Measurements from ENCODE around the gene HOXA7. TPM values are rescaled to one million over a fixed set of nuclear protein-coding genes. Genes with fewer than 3 reads are reported as not detected.

HOXA7 gene
- total RNA-seq, 2 donors from 2014 or later, result 0.28 to 0.54 TPM

GRCh38 chr7:27191833-27192545, 35.5 kb upstream of the HOXA7 start:
- H3K27ac ChIP-seq, result no peak overlapping the region
- TF ChIP-seq, protein P1, sequence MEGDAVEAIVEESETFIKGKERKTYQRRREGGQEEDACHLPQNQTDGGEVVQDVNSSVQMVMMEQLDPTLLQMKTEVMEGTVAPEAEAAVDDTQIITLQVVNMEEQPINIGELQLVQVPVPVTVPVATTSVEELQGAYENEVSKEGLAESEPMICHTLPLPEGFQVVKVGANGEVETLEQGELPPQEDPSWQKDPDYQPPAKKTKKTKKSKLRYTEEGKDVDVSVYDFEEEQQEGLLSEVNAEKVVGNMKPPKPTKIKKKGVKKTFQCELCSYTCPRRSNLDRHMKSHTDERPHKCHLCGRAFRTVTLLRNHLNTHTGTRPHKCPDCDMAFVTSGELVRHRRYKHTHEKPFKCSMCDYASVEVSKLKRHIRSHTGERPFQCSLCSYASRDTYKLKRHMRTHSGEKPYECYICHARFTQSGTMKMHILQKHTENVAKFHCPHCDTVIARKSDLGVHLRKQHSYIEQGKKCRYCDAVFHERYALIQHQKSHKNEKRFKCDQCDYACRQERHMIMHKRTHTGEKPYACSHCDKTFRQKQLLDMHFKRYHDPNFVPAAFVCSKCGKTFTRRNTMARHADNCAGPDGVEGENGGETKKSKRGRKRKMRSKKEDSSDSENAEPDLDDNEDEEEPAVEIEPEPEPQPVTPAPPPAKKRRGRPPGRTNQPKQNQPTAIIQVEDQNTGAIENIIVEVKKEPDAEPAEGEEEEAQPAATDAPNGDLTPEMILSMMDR (IDR thresholded peaks at IDR 0.05), result no peak
- peak overlapping the region; percentile 53 for H3K4me3 ChIP-seq
- H3K4me1 ChIP-seq (ENCODE audit: control insufficient read depth in 1 of 2, low read depth in 2 of 2), result peaks cover 22 to 30% of the 10 kb centered on the region in 2 donors
- ATAC-seq (ENCODE audit: insufficient number of reproducible peaks, low FRiP score, low read depth) (no peak), DNase-seq (ENCODE audit: low spot score) (no peak)
- H3K36me3 ChIP-seq, result no peaks in the 10 kb centered on the region
- H3K9me3 ChIP-seq, result no peaks in the 10 kb centered on the region
- peaks cover 53% of the 10 kb centered on the region for H3K27me3 ChIP-seq (replicated peaks; ENCODE audit: insufficient read depth)

DNA sequence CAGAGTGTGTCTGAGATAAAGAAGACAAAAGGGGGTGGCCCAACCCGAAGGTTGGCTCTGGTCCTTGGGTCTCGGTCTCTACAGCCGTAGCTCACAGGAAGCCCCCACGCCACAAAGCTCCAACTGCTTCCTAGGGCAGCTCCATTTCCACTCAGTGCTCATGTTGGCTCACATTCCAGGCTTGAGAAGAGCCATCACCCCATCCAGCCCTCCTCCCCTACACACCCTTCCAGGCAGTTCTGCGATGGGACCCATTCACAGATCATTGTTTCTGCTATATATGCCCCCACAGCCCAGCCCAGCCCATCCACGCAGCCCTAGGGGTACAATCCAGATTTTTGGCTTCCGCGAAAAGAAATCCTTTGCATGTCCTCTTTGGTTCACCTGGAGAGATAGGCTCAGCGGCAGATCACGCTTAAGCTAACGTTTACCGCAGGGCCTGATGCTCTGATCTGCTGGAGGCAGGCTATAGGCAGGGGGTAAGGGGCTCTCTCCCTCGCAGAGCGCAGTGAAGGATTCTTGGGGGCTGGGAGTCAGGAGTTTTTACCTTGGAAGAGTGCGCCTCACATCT, 34.8 kb upstream of the HOXA7 start:
- ATAC-seq (ENCODE audit: insufficient number of reproducible peaks, low FRiP score, low read depth), result no peak
- H3K9me3 ChIP-seq, result no peaks in the 10 kb centered on the region
- no peak for DNase-seq (ENCODE audit: low spot score)
- no peak overlapping the region for H3K27ac ChIP-seq
- H3K4me1 ChIP-seq (ENCODE audit: control insufficient read depth in 1 of 2, low read depth in 2 of 2), result peaks cover 22 to 31% of the 10 kb centered on the region in 2 donors
- peaks cover 53% of the 10 kb centered on the region for H3K27me3 ChIP-seq (replicated peaks; ENCODE audit: insufficient read depth)
- no peaks in the 10 kb centered on the region for H3K36me3 ChIP-seq
- TF ChIP-seq, protein P1 (IDR thresholded peaks at IDR 0.05), result no peak
- H3K4me3 ChIP-seq, result no peak overlapping the region

- H3K27me3 ChIP-seq (replicated peaks; ENCODE audit: insufficient read depth), result peaks cover 46% of the 10 kb centered on the region
- ATAC-seq (ENCODE audit: insufficient number of reproducible peaks, low FRiP score, low read depth), result no peak
- TF ChIP-seq, protein P1 (IDR thresholded peaks at IDR 0.05), result no peak
These were observed 33.7 kb upstream of the HOXA7 start for GRCh38 chr7:27189997-27190748.

DNA sequence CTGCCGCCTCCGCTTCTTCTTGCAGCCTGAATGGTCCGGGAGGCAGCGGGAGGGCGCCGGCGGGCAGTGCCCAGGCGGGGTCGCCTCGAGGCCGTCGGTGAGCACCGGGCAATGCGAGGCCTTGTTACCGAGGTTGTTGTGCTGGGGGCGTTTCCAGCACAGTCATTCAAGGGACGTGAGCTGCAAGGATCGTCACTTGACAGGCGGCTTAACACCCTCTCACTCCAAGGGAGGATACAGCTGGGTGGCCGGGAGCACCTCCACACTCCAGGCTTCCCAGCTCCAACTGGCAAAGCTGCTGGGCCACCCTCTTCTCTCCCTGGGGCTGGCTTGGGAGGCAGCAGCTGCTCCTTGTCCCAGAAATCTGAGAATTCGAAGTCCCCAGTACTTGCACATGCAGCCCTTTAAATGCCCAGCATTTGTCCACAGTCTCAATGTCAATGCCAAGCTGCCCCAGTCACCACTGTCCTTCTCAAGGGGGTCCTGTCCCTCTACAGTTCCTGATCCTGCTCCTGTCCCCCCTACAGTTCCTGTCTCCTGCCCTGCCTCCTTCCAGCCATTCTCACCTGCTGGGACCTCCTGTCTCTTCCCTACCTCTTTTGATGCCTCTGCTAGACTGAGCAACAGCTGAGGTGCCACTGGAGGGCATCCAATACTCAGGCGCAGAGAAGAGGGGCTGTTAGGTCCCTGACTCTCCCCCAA, 33.0 kb upstream of the HOXA7 start:
- Histone ChIP-seq H3K4me1 (ENCODE audit: control insufficient read depth in 1 of 2, low read depth in 2 of 2) (peaks cover 32 to 49% of the 10 kb centered on the region in 2 donors), H3K27ac (no peak overlapping the region), H3K9me3 (no peaks in the 10 kb centered on the region), H3K27me3 (replicated peaks; ENCODE audit: insufficient read depth) (peaks cover 47% of the 10 kb centered on the region), H3K36me3 (no peaks in the 10 kb centered on the region), H3K4me3 (peak overlapping the region; percentile 28)
- ATAC-seq (ENCODE audit: insufficient number of reproducible peaks, low FRiP score, low read depth), result no peak
- TF ChIP-seq, protein P1 (IDR thresholded peaks at IDR 0.05), result no peak
- no peak for DNase-seq (ENCODE audit: low spot score)

More at GRCh38 chr7:27189997-27190748, 33.7 kb upstream of the HOXA7 start:
- no peak for DNase-seq (ENCODE audit: low spot score)
- no peaks in the 10 kb centered on the region for H3K36me3 ChIP-seq
- no peak overlapping the region for H3K27ac ChIP-seq
- H3K9me3 ChIP-seq, result no peaks in the 10 kb centered on the region
- H3K4me1 ChIP-seq (ENCODE audit: control insufficient read depth in 1 of 2, low read depth in 2 of 2), result peaks cover 26 to 42% of the 10 kb centered on the region in 2 donors
- no peak overlapping the region for H3K4me3 ChIP-seq
